ENCODE measurements around the gene BATF3.

BATF3 gene

GRCh38 chr1:212655668-212656440 is 43.8 kb downstream of the BATF3 start:
- no peak for DNase-seq (ENCODE audit: low read depth)
- H3K4me3 ChIP-seq (ENCODE audit: low read depth, low read length), result no peak overlapping the region
- no peak for TF ChIP-seq CTCF (conservative IDR thresholded peaks at IDR 0.05; ENCODE audit: low read depth, low read length)

DNA sequence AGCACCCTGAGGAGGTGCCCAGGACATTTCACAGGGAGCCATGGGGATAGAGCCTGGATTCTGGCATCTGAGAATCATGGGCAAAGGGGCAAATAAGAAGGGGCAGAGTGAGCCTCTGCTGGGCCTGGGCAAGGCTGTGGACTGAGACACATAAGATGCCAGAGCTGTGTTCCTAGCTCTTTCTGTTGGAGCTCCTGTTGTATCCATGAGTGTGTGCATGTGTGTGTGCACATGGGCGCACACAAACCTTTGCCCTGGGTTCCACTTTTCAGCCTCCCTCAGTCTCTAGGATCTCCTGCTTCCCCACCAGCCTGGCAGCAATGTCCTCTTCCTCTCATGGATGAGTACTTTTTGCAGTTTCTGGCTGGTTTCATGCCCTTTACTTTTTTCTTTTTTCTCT is 47.0 kb downstream of the BATF3 start:
- no peak overlapping the region for H3K4me3 ChIP-seq (ENCODE audit: low read depth, low read length)
- TF ChIP-seq CTCF (conservative IDR thresholded peaks at IDR 0.05; ENCODE audit: low read depth, low read length), result no peak

DNA sequence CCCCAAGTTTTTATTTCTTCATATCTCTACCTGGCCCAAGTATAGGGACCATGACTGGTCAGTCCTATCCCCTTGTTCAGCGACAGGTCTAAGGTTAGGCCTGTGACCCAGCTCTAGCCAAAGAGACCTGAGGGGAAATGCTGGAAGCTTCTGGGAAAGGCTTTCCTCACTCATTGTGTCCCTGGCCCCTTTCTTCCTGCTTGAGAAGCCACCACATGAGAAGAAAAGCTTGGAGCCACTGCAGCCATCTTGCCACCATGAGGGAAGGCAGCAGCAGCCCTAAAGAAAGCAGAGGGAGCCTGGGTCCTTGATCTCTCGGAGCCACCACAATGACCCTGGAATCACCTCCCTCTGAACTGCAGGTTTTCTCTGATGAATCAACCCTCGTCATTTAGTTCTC is 47.7 kb downstream of the BATF3 start:
- no peak for DNase-seq (ENCODE audit: low read depth)
- no peak overlapping the region for H3K4me3 ChIP-seq (ENCODE audit: low read depth, low read length)
- no peak for TF ChIP-seq CTCF (conservative IDR thresholded peaks at IDR 0.05; ENCODE audit: low read depth, low read length)

More for the DNA sequence above, 47.0 kb downstream of the BATF3 start:
- no peak for DNase-seq (ENCODE audit: low read depth)

DNA sequence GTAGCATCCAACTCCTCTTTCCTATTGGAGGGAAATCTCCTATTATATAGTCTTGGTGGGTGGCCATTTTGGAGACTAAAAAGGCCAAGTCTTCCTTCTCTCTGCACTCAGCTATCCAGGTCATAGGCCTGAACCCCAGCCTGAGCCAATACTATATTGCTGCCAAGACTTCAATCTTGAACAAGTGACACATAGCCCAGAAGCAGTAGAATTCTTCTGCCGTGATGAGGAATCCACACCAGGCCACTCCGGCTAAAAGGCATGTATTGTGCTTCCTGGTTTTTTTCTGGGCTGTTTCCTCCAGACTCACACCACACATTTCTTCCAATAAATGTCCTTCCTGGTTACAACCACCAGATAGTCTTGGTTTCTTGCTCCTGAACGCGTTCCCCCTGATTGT is 48.1 kb downstream of the BATF3 start:
- H3K4me3 ChIP-seq (ENCODE audit: low read depth, low read length), result no peak overlapping the region
- no peak for DNase-seq (ENCODE audit: low read depth)
- TF ChIP-seq CTCF (conservative IDR thresholded peaks at IDR 0.05; ENCODE audit: low read depth, low read length), result no peak

DNA sequence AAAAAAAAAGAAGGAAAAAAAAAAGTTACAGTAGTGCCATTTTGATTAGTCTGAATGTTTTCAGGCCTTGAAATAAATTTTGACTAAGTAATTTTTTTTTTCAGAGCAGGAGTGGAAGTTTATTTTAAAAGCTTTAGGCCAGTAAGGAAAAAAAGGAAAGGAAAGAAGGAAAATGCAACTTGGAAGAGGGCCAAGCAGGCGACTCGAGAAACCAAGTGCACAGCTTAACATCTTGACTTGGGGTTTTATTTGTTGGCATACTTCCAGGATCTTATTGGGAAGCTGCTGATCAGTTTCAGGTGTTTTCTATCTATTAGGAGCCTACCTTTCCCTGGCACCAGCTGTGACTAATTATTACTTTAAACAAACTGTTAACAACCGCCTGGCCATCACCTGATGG is 49.4 kb downstream of the BATF3 start:
- no peak for TF ChIP-seq CTCF (conservative IDR thresholded peaks at IDR 0.05; ENCODE audit: low read depth, low read length)
- no peak overlapping the region for H3K4me3 ChIP-seq (ENCODE audit: low read depth, low read length)
- DNase-seq (ENCODE audit: low read depth), result no peak

GRCh38 chr1:212649020-212649419 is 50.6 kb downstream of the BATF3 start:
- H3K4me3 ChIP-seq (ENCODE audit: low read depth, low read length), result no peak overlapping the region
- DNase-seq (ENCODE audit: low read depth), result no peak
- no peak for TF ChIP-seq CTCF (conservative IDR thresholded peaks at IDR 0.05; ENCODE audit: low read depth, low read length)

- no peak for DNase-seq (ENCODE audit: low read depth)
- H3K4me3 ChIP-seq (ENCODE audit: low read depth, low read length), result no peak overlapping the region
- TF ChIP-seq CTCF (conservative IDR thresholded peaks at IDR 0.05; ENCODE audit: low read depth, low read length), result no peak
Observed at GRCh38 chr1:212648431-212648830, 51.2 kb downstream of the BATF3 start.

Data from choroid plexus epithelial cell (primary cell).